ENCODE data around the gene SAFB2.

The SAFB2 gene

DNA sequence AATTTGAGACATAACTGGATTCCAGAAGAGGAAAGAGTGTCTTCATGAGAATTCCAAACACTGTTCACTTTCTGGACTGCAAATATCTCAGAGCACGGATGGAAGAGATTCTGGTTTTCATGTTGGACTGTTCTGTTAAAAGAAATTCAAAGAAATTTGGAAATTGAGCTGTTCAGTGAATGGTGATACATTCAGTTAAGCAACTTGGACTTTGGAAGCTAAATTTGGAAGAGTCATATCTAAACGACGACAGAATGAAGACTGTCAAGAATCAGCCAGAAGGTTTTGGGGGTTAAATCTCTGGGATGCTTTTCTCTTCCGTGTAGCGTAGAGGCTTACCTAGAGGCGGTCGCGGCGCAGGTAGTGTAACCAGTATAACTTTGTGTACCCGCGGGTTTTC is 25.9 kb upstream of the SAFB2 start:
- TF ChIP-seq, protein P1, sequence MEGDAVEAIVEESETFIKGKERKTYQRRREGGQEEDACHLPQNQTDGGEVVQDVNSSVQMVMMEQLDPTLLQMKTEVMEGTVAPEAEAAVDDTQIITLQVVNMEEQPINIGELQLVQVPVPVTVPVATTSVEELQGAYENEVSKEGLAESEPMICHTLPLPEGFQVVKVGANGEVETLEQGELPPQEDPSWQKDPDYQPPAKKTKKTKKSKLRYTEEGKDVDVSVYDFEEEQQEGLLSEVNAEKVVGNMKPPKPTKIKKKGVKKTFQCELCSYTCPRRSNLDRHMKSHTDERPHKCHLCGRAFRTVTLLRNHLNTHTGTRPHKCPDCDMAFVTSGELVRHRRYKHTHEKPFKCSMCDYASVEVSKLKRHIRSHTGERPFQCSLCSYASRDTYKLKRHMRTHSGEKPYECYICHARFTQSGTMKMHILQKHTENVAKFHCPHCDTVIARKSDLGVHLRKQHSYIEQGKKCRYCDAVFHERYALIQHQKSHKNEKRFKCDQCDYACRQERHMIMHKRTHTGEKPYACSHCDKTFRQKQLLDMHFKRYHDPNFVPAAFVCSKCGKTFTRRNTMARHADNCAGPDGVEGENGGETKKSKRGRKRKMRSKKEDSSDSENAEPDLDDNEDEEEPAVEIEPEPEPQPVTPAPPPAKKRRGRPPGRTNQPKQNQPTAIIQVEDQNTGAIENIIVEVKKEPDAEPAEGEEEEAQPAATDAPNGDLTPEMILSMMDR (IDR thresholded peaks at IDR 0.05; ENCODE audit: extremely low read depth, missing control alignments) = no peak
- DNase-seq (ENCODE audit: low spot score) = no peak

GRCh38 chr19:5646703-5647102 is 24.1 kb upstream of the SAFB2 start:
- no peak for DNase-seq (ENCODE audit: low spot score)
- TF ChIP-seq, protein P1 (IDR thresholded peaks at IDR 0.05; ENCODE audit: extremely low read depth, missing control alignments) = no peak

- TF ChIP-seq, protein P1 (IDR thresholded peaks at IDR 0.05; ENCODE audit: extremely low read depth, missing control alignments) = no peak
- DNase-seq (ENCODE audit: low spot score) = no peak
Measured at GRCh38 chr19:5645409-5645808, 22.8 kb upstream of the SAFB2 start.

DNA sequence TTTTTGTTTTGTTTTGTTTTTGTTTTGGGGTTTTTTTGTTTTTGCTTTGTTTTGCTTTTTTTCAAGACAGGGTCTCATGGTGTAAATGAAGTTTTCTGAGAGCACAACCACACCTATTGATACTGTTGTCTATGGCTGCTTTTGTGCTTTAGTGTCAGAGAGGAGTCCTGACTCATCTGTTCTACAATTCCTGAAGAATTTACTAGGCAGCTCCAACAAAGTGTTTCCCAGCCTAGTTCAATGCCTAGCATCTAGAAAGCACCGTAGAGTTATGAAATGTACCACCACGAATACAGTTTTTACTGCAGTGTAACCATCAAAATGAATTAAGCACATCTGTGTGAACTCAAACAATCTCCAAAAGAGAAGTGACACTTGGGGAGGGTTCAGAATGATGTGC is 21.5 kb upstream of the SAFB2 start:
- no peak for DNase-seq (ENCODE audit: low spot score)
- TF ChIP-seq, protein P1 (IDR thresholded peaks at IDR 0.05; ENCODE audit: extremely low read depth, missing control alignments) = no peak

DNA sequence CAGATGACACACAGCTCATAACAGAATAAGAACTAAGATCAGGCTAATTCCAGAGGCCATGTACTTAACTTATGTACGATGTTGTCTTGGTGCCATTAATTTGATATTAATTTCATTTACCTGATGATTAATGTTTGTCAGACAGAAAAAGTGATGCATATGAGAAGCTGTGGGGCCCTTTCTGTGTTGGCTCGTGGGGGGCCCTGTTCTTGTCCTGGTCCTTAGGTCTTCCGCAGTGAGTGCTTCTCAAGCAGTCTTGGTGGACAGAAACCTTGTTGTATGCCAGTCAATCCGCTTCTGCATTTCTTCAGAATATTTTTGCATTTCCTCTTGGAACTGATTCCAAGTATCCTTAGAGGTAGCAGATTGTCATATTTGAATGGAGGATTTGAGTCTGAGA is 20.5 kb upstream of the SAFB2 start:
- no peak for DNase-seq (ENCODE audit: low spot score)
- TF ChIP-seq, protein P1 (IDR thresholded peaks at IDR 0.05; ENCODE audit: extremely low read depth, missing control alignments) = no peak

GRCh38 chr19:5642204-5642603 is 19.6 kb upstream of the SAFB2 start:
- TF ChIP-seq, protein P1 (IDR thresholded peaks at IDR 0.05; ENCODE audit: extremely low read depth, missing control alignments) = no peak
- DNase-seq (ENCODE audit: low spot score) = no peak

GRCh38 chr19:5641171-5641570 is 18.6 kb upstream of the SAFB2 start:
- TF ChIP-seq, protein P1 (IDR thresholded peaks at IDR 0.05; ENCODE audit: extremely low read depth, missing control alignments) = no peak

More at GRCh38 chr19:5641171-5641570, 18.6 kb upstream of the SAFB2 start:
- no peak for DNase-seq (ENCODE audit: low spot score)

All from GM20000 (cell line).